ENCODE results near the gene AKAP17A.
"Not testable (repeated sequence)": the region's sequence is repeated elsewhere in the genome, so short reads cannot be mapped to it uniquely, and the experiment has no call there.

AKAP17A gene

GRCh38 chrX:1606496-1606895, 15.1 kb downstream of the AKAP17A start:
- DNase-seq, result no peak

GRCh38 chrX:1609311-1609710, 17.9 kb downstream of the AKAP17A start:
- no peak for DNase-seq

DNA sequence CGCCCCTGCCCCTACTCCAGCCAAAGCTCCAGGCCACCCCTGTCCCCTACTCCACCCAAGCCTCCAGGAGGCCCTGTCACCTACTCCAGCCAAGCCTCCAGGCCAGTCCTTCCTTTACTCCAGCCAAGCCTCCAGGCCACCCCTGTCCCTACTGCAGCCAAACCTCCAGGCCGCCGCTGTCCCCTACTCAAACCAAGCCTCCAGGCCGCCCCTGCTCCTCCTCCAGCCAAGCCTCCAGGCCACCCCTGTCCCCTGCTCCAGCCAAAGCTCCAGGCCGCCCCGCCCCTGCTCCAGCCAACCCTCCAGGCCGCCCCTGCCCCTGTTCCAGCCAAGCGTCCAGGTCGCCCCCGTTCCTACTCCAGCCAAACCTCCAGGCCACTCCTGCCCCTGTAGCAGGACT, 18.4 kb downstream of the AKAP17A start:
- no peak for DNase-seq

DNA sequence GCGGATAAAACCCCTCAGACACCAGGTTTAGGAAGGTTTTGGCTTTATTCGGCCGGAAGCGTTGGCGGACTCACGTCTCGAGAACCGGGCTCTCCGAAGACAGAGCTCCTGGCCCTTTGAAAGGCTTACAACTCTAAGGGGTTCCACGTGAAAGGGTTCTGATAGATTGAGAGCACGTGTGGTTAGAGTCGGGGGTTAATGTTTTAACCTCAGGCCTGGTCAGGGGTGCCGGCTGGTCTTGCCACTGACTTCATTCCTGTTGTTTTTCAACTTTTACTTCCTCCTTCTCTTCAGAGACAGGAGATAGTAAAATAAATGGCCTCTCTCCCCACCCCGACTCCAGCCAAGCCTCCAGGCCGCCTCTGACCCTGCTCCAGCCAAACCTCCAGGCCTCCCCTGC, 18.8 kb downstream of the AKAP17A start:
- DNase-seq, result no peak

GRCh38 chrX:1610736-1611135, 19.3 kb downstream of the AKAP17A start:
- DNase-seq, result no peak

GRCh38 chrX:1612641-1613286, 21.4 kb downstream of the AKAP17A start:
- no peak for DNase-seq

GRCh38 chrX:1614927-1615326, 23.5 kb downstream of the AKAP17A start, which contains the start of gene ASMT:
TSS of gene ASMT (plus strand) at chrX:1615059. CDS start at chrX:1615200, 141 bp downstream.
- no peak for DNase-seq

GRCh38 chrX:1618689-1619088, 27.3 kb downstream of the AKAP17A start:
- DNase-seq, result no peak

GRCh38 chrX:1623691-1624090, 32.3 kb downstream of the AKAP17A start:
- DNase-seq, result no peak

- not testable (repeated sequence) for DNase-seq
These were observed 32.9 kb downstream of the AKAP17A start for GRCh38 chrX:1624158-1624860.

- DNase-seq, result not testable (repeated sequence)
These were observed 33.4 kb downstream of the AKAP17A start for GRCh38 chrX:1624861-1625215.

GRCh38 chrX:1629244-1629643, 37.8 kb downstream of the AKAP17A start:
- no peak for DNase-seq

DNA sequence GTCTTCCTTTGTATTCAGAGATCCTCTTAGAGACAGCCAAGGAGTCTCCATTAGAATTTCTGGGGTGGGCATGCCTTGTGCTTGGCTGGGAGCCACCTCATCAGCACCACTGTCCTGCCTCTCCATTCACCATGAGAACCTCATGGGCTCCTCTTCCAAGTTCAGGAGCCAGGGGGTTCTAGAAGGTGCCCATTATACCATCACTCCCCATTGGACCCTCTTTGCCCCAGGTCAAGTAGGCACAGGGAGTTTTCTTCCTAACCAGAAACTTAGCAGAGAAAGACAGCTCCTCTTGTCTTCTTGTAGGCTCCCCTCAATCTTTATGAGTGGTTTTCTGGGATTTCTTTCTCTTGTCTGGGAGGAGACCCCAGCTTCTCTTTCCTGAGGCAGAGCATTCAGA, 54.6 kb downstream of the AKAP17A start:
- no peak for DNase-seq

DNA sequence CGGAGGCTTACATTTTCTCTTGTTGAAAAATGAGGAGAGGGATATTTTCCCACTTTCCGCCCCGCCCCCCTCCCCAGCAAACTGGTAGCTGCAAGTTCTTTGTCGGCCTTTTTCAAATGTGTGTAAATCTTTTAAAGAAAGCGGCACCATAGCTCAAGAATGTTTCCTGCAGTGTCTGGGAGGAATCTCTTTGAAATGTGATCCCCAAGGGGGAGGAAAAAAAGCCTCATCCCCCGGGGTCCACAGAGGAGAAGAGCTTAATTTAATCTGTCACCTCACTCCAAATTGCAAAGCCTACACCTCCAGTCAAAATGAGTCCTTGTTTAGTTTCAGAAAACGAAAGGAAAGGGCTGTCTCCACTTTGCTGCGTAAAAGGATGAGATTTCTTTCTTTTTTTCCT, 58.2 kb downstream of the AKAP17A start:
- DNase-seq, result no peak
